K562 (cell line): ENCODE measurements around the gene RNASET2. TPM values are rescaled to one million over a fixed set of nuclear protein-coding genes. Genes with fewer than 3 reads are reported as not detected.
"Not testable (repeated sequence)": the region's sequence is repeated elsewhere in the genome, so short reads cannot be mapped to it uniquely, and the experiment has no call there.

Experiments
- ATAC-seq: fragments of 200-7000 bp; cut with Tn5 transposase; 3 replicates; pipeline ENCODE4 v1.9.1; 2020; ENCODE audit warnings: moderate library complexity
- BruUV-seq: library from RNA; stranded (reverse); fragments of 400-500 nt; replicated peaks from 2 replicates; lab custom pipeline; 2021; lab: Mats Ljungman, UMichigan
- CTCF ChIA-PET: fragments of 300-600 bp; formaldehyde crosslinking; extraction: SDS; loops from one replicate; lab custom pipeline; 2021; ENCODE audit warnings: low intra/inter-chr PET ratio; lab: Yijun Ruan, JAX
- POLR2A ChIA-PET: fragments of 300-600, 350-650 bp; sonication (Branson Sonifier 250); formaldehyde crosslinking; extraction: SDS; loops from one replicate; lab custom pipeline; 2021; ENCODE audit warnings: antibody characterized with exemption, inconsistent platforms; lab: Yijun Ruan, JAX
- DNase-seq, 4 experiments: peaks; one replicate each; pipeline versions ENCODE4 v3.0.0 to v3.0.0-alpha.2; 2011 to 2018; ENCODE audit warnings: low spot score in 3 of 4, mixed read lengths in 3 of 4; ENCODE audit errors: extremely low read depth in 1 of 4
- FAIRE-seq: peaks from 2 replicates; lab custom pipeline; 2011; peaks lifted over from hg19 to GRCh38; lab: Jason Lieb, UNC
- H2AFZ ChIP-seq: 2 replicates; pipeline ENCODE4 v1.6.0; 2011; ENCODE audit warnings: low read depth, low read length, control low read depth, inconsistent platforms
- H3K27ac ChIP-seq: fragments of 200-600 bp; 3 replicates; pipeline ENCODE4 v1.8.0; 2011; ENCODE audit warnings: low read depth, mild to moderate bottlenecking, control low read depth, inconsistent platforms, low read length, moderate library complexity, mixed read lengths; ENCODE audit errors: extremely low read depth
- H3K27me3 ChIP-seq, 2 experiments: fragments of 300-600 bp in 1 of 2; 2 replicates in 1 of 2; 3 replicates in 1 of 2; pipeline versions ENCODE4 v1.6.0 to v1.8.0; 2011; ENCODE audit warnings: inconsistent platforms in 2 of 2, low read length in 2 of 2, mild to moderate bottlenecking in 1 of 2, mixed read lengths in 1 of 2, moderate library complexity in 1 of 2; ENCODE audit not compliant: control insufficient read depth in 2 of 2, insufficient read depth in 2 of 2
- H3K36me3 ChIP-seq: fragments of 300-600 bp; 3 replicates; pipeline ENCODE4 v1.8.0; 2011; ENCODE audit warnings: mild to moderate bottlenecking, low read length, inconsistent platforms; ENCODE audit not compliant: control insufficient read depth, insufficient read depth
- H3K4me1 ChIP-seq, 2 experiments: fragments of 200-600 bp in 1 of 2; replicated peaks in 1 of 2; 2 replicates in 1 of 2; 3 replicates in 1 of 2; pipeline versions ENCODE4 v1.5.1 to v1.8.0; 2011; ENCODE audit warnings: inconsistent platforms in 2 of 2, low read length in 2 of 2, mild to moderate bottlenecking in 1 of 2, mixed read lengths in 1 of 2, moderate library complexity in 1 of 2; ENCODE audit not compliant: control insufficient read depth in 2 of 2, insufficient read depth in 2 of 2
- H3K4me2 ChIP-seq: 2 replicates; pipeline ENCODE4 v1.6.1; 2011; ENCODE audit warnings: low read length, control low read depth, inconsistent platforms, mixed read lengths; ENCODE audit not compliant: insufficient read depth
- H3K4me3 ChIP-seq: fragments of 200-600 bp; sonication (generic), shearing (Covaris generic); 2 replicates; pipeline ENCODE4 v1.5.1; 2016; ENCODE audit warnings: control low read depth, inconsistent platforms
- H3K79me2 ChIP-seq: fragments of 200-600 bp; 3 replicates; pipeline ENCODE4 v1.8.0; 2011; ENCODE audit warnings: low read length, inconsistent platforms; ENCODE audit not compliant: control insufficient read depth, insufficient read depth
- H3K9ac ChIP-seq, 2 experiments: 2 replicates each; pipeline versions ENCODE4 v1.6.0 to v1.6.1; 2011; ENCODE audit warnings: low read depth in 2 of 2, low read length in 2 of 2, control low read depth in 1 of 2, inconsistent platforms in 1 of 2, mild to moderate bottlenecking in 1 of 2, mixed read lengths in 1 of 2; ENCODE audit not compliant: insufficient read depth in 1 of 2
- H3K9me1 ChIP-seq: one replicate; pipeline ENCODE4 v1.6.0; 2011; ENCODE audit warnings: inconsistent platforms, mild to moderate bottlenecking, low read length, moderate library complexity; ENCODE audit not compliant: control insufficient read depth, insufficient read depth
- H3K9me3 ChIP-seq: replicated peaks from 2 replicates; pipeline ENCODE4 v1.5.1; 2011; ENCODE audit warnings: low read depth, low read length, inconsistent platforms; ENCODE audit not compliant: control insufficient read depth, insufficient read depth
- H4K20me1 ChIP-seq: replicated peaks from 2 replicates; pipeline ENCODE4 v1.6.1; 2011; ENCODE audit warnings: low read length, inconsistent platforms, mixed read lengths; ENCODE audit not compliant: control insufficient read depth, insufficient read depth
- CBFA2T2 ChIP-seq: fragments of 450-650 bp; conservative IDR thresholded peaks from 2 replicates; pipeline ENCODE4 v1.6.1; 2017; ENCODE audit warnings: mild to moderate bottlenecking
- CBFA2T3 ChIP-seq: fragments of 450-650 bp; IDR thresholded peaks from 2 replicates; pipeline ENCODE4 v1.6.1; 2017
- EP300 ChIP-seq: IDR thresholded peaks from 2 replicates; pipeline ENCODE4 v1.6.1; 2012; ENCODE audit warnings: low read length, improper control_type of control experiment
- ETV5 ChIP-seq: sonication (generic); formaldehyde crosslinking; IDR thresholded peaks from 2 replicates; pipeline ENCODE4 v1.4.0; 2020; ENCODE audit warnings: low read depth, mild to moderate bottlenecking, missing genetic modification reagents
- KLF16 ChIP-seq: IDR thresholded peaks from 2 replicates; pipeline ENCODE4 v1.6.1; 2016; ENCODE audit warnings: antibody characterized with exemption
- LCOR ChIP-seq: sonication (generic); formaldehyde crosslinking; IDR thresholded peaks from 2 replicates; pipeline ENCODE4 v1.8.0; 2022; ENCODE audit warnings: mild to moderate bottlenecking, missing genetic modification reagents
- MAX ChIP-seq: sonication (generic); formaldehyde crosslinking; IDR thresholded peaks from 2 replicates; pipeline ENCODE4 v1.9.0; 2022; ENCODE audit warnings: mild to moderate bottlenecking, missing genetic modification reagents
- MTA2 ChIP-seq: fragments of 450-650 bp; IDR thresholded peaks from 2 replicates; pipeline ENCODE4 v1.6.1; 2016; ENCODE audit warnings: low read depth
- SMAD4 ChIP-seq: fragments of 250-450 bp; sonication (Bioruptor Pico); conservative IDR thresholded peaks from 2 replicates; pipeline ENCODE4 v1.8.0; 2021; ENCODE audit warnings: inconsistent platforms, mild to moderate bottlenecking, moderate library complexity
- SOX6 ChIP-seq: fragments of 450-650 bp; IDR thresholded peaks from 2 replicates; pipeline ENCODE4 v1.6.1; 2014; ENCODE audit warnings: mild to moderate bottlenecking
- TAL1 ChIP-seq: fragments of 450-650 bp; IDR thresholded peaks from 2 replicates; pipeline ENCODE4 v1.6.1; 2016; ENCODE audit warnings: mild to moderate bottlenecking
- TCF3 ChIP-seq: sonication (generic); formaldehyde crosslinking; IDR thresholded peaks from 2 replicates; pipeline ENCODE4 v1.4.0; 2020; ENCODE audit warnings: mild to moderate bottlenecking, missing genetic modification reagents
- TEAD1 ChIP-seq, 2 experiments: fragments of 450-650 bp in 1 of 2; sonication (generic) in 1 of 2; formaldehyde crosslinking; IDR thresholded peaks; 2 replicates each; pipeline versions ENCODE4 v1.4.0 to v1.8.0; 2020 to 2022; ENCODE audit warnings: mild to moderate bottlenecking in 2 of 2, missing genetic modification reagents in 1 of 2
- ZKSCAN8 ChIP-seq: fragments of 200-800 bp; sonication (Bioruptor generic); IDR thresholded peaks from 2 replicates; pipeline ENCODE4 v1.6.1; 2016; ENCODE audit warnings: missing genetic modification characterization, missing compliant biosample characterization
- ZNF589 ChIP-seq: fragments of 200-800 bp; sonication (Bioruptor generic); IDR thresholded peaks from 2 replicates; pipeline ENCODE4 v1.6.1; 2016; ENCODE audit warnings: low read depth, missing genetic modification characterization, missing compliant biosample characterization
- WGBS: fragments of 100-300 bp; shearing (Covaris generic); methylation state at CpG from one replicate; pipeline ENCODE4 v1.1.6; 2016; ENCODE audit warnings: low coverage, mixed read lengths; ENCODE audit not compliant: insufficient coverage; ENCODE audit errors: missing lambda C conversion rate; 5-methylcytosine and 5-hydroxymethylcytosine counted together
- in situ Hi-C: fragments of 300-500 bp; cut with MboI; formaldehyde crosslinking; loops from 4 replicates; pipeline ENCODE4 v1.15.0; 2018; ENCODE audit warnings: inconsistent platforms, mixed read lengths
- intact Hi-C: fragments of 100-400 bp; cut with micrococcal nuclease; formaldehyde crosslinking; loops from 2 replicates; pipeline ENCODE4 v1.14.2; 2022
- polyA plus RNA-seq, 8 experiments: library from polyadenylated mRNA; depleted of rRNA in 4 of 8; stranded (reverse) in 5 of 8; unstranded in 3 of 8; fragments of >200 nt; fragmentation: Nextera tagmentation in 2 of 8; fragmentation: Illumina TruSeq in 1 of 8; extraction: Ambion mirVana in 2 of 8; extraction: Trizol in 1 of 8; gene quantifications; 2 replicates each; pipeline versions ENCODE4 v1.2.1 to v1.2.3, GENCODE V29; 2011 to 2014; ENCODE audit warnings: inconsistent platforms in 1 of 8, missing spikeins in 1 of 8
- total RNA-seq, 7 experiments: library from RNA; depleted of rRNA in 6 of 7; stranded (reverse); fragments of >200 nt in 6 of 7; fragmentation: Illumina TruSeq in 2 of 7; extraction: Trizol in 2 of 7; gene quantifications; 2 replicates each; pipeline versions ENCODE4 v1.2.1 to v1.2.3, GENCODE V29; 2011 to 2021; ENCODE audit warnings: low replicate concordance in 1 of 7
- TF ChIP-seq, protein P1 (sequence below), 2 experiments: fragments of 200-800 bp in 1 of 2; sonication (Bioruptor generic) in 1 of 2; sonication (generic) in 1 of 2; formaldehyde crosslinking in 1 of 2; IDR thresholded peaks in 1 of 2; conservative IDR thresholded peaks in 1 of 2; 2 replicates each; pipeline versions ENCODE4 v1.5.0 to v1.6.1; 2016 to 2020; ENCODE audit warnings: missing compliant biosample characterization in 1 of 2, missing genetic modification characterization in 1 of 2, missing genetic modification reagents in 1 of 2
- TF ChIP-seq, protein P2 (sequence below): fragments of 200-800 bp; sonication (Bioruptor generic); IDR thresholded peaks from 2 replicates; pipeline ENCODE4 v1.6.1; 2017; ENCODE audit warnings: missing genetic modification characterization, missing compliant biosample characterization
- TF ChIP-seq, protein P3 (sequence below): sonication (generic); formaldehyde crosslinking; IDR thresholded peaks from 2 replicates; pipeline ENCODE4 v1.8.1; 2023; ENCODE audit warnings: mild to moderate bottlenecking, missing genetic modification reagents

Gene RNASET2
- total and polyA plus RNA-seq, 9 of the 15 experiments (the other 6 are each of a cell fraction or from before 2014, with no cell fraction given), result 7.4 to 141 (median 91.3) TPM

DNA sequence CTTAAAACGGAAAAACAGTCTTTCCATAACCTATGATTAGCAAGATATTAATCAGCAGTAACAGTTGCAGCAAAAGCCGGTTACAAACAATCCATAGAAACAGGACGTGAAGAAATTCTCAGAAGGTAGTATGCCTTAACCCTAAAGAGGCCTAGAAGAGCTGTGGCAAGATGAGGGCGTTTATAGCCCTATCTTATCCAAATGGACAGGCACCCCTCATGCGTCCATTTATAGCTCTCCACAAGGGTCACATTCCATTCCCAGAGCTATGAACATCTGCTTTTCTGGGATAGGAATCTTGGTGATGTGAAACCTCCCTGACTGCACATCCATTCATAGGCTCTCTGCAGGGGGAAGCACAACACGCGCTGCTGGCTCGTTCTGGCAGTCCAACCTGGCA lies 40.9 kb downstream of the RNASET2 start:
- under 1% methylated on average over 8 of the region's 8 CpGs for WGBS
- TF ChIP-seq SOX6, result peak; percentile 51; the same call in 1 of the 2 replicates
- TF ChIP-seq, protein P1, sequence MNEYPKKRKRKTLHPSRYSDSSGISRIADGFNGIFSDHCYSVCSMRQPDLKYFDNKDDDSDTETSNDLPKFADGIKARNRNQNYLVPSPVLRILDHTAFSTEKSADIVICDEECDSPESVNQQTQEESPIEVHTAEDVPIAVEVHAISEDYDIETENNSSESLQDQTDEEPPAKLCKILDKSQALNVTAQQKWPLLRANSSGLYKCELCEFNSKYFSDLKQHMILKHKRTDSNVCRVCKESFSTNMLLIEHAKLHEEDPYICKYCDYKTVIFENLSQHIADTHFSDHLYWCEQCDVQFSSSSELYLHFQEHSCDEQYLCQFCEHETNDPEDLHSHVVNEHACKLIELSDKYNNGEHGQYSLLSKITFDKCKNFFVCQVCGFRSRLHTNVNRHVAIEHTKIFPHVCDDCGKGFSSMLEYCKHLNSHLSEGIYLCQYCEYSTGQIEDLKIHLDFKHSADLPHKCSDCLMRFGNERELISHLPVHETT (CRISPR knock-in tag; conservative IDR thresholded peaks at IDR 0.05 in 1 of 2, IDR thresholded peaks at IDR 0.05 in 1 of 2), result peak in 1 of 2 experiments; percentile 71; a peak in 1 of 4 replicates
- peak in 1 of 2 experiments; percentile 93; a peak in 2 of 4 replicates for TF ChIP-seq TEAD1 (CRISPR knock-in tag; IDR thresholded peaks at IDR 0.05)
- peak; percentile 32; the same call in 1 of the 2 replicates for TF ChIP-seq TAL1
- TF ChIP-seq CBFA2T3, result peak; percentile 67
- TF ChIP-seq CBFA2T2, result peak; percentile 48
- peak; percentile 25; the same call in 1 of the 2 replicates for TF ChIP-seq EP300
- TF ChIP-seq, protein P2, sequence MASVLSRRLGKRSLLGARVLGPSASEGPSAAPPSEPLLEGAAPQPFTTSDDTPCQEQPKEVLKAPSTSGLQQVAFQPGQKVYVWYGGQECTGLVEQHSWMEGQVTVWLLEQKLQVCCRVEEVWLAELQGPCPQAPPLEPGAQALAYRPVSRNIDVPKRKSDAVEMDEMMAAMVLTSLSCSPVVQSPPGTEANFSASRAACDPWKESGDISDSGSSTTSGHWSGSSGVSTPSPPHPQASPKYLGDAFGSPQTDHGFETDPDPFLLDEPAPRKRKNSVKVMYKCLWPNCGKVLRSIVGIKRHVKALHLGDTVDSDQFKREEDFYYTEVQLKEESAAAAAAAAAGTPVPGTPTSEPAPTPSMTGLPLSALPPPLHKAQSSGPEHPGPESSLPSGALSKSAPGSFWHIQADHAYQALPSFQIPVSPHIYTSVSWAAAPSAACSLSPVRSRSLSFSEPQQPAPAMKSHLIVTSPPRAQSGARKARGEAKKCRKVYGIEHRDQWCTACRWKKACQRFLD (CRISPR knock-in tag), result peak; percentile 92
- TF ChIP-seq SMAD4 (CRISPR knock-in tag), result 0 out of 2 replicates have a peak, but pooled peaks have one; percentile 27
- TF ChIP-seq KLF16, result 0 out of 2 replicates have a peak, but pooled peaks have one; percentile 35
- TF ChIP-seq MAX (CRISPR knock-in tag), result peak; percentile 48; the same call in 1 of the 2 replicates
- 0 out of 2 replicates have a peak, but pooled peaks have one; percentile 18 for TF ChIP-seq ETV5 (CRISPR knock-in tag)
- TF ChIP-seq ZKSCAN8 (CRISPR knock-in tag), result peak; percentile 59; the same call in 1 of the 2 replicates
- peak; percentile 91 for TF ChIP-seq TCF3 (CRISPR knock-in tag)
- TF ChIP-seq, protein P3, sequence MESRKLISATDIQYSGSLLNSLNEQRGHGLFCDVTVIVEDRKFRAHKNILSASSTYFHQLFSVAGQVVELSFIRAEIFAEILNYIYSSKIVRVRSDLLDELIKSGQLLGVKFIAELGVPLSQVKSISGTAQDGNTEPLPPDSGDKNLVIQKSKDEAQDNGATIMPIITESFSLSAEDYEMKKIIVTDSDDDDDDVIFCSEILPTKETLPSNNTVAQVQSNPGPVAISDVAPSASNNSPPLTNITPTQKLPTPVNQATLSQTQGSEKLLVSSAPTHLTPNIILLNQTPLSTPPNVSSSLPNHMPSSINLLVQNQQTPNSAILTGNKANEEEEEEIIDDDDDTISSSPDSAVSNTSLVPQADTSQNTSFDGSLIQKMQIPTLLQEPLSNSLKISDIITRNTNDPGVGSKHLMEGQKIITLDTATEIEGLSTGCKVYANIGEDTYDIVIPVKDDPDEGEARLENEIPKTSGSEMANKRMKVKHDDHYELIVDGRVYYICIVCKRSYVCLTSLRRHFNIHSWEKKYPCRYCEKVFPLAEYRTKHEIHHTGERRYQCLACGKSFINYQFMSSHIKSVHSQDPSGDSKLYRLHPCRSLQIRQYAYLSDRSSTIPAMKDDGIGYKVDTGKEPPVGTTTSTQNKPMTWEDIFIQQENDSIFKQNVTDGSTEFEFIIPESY, result peak; percentile 59
- TF ChIP-seq MTA2, result 0 out of 2 replicates have a peak, but pooled peaks have one; percentile 20
- TF ChIP-seq LCOR (CRISPR knock-in tag), result peak; percentile 52; the same call in 1 of the 2 replicates
- TF ChIP-seq ZNF589 (CRISPR knock-in tag), result peak; percentile 59; the same call in 1 of the 2 replicates

More for the DNA sequence above, 40.9 kb downstream of the RNASET2 start:
- CTCF ChIA-PET, H3K4me3 ChIP-seq, BruUV-seq, H3K9ac ChIP-seq, ATAC-seq, intact Hi-C loops, H3K9me1 ChIP-seq, H3K27me3 ChIP-seq, H3K9me3 ChIP-seq, H3K27ac ChIP-seq, H3K36me3 ChIP-seq, FAIRE-seq, H4K20me1 ChIP-seq, in situ Hi-C loops, H2AFZ ChIP-seq, H3K79me2 ChIP-seq: not testable (repeated sequence)
- Histone ChIP-seq H3K4me1 (peaks cover 0 to 13% of the 10 kb centered on the region in 2 experiments; a peak in 3 of 5 replicates), H3K4me2 (0 out of 2 replicates have a peak overlapping the region, but pooled peaks have one; percentile 17)
- POLR2A ChIA-PET, result interaction anchor here (1.8 kb wide), 1 partner anchor 26 kb away, joined by 5 read pairs; no protein-coding TSS in a partner anchor
- peak in 1 of 4 experiments; percentile 50 for DNase-seq
